Left renal pelvis (tissue), 4 donors: ENCODE data around the gene HOXA1. TPM values are rescaled to one million over a fixed set of nuclear protein-coding genes. Genes with fewer than 3 reads are reported as not detected.
"Not testable (repeated sequence)": the region's sequence is repeated elsewhere in the genome, so short reads cannot be mapped to it uniquely, and the experiment has no call there.

Source experiments
- DNase-seq, 4 donors: peaks; one replicate each; pipeline ENCODE4 v3.0.0-alpha.2; 2013; ENCODE audit warnings: low read depth in 4 of 4, low spot score in 3 of 4
- polyA plus RNA-seq, 4 donors: library from polyadenylated mRNA; unstranded; fragments of 120-200 nt; gene quantifications; one replicate each; pipeline ENCODE4 v1.2.1, GENCODE V29; 2013; ENCODE audit not compliant: insufficient read length in 4 of 4

Gene HOXA1
- polyA plus RNA-seq, 4 donors = 2.6 to 4.0 (median 3.0) TPM

DNA sequence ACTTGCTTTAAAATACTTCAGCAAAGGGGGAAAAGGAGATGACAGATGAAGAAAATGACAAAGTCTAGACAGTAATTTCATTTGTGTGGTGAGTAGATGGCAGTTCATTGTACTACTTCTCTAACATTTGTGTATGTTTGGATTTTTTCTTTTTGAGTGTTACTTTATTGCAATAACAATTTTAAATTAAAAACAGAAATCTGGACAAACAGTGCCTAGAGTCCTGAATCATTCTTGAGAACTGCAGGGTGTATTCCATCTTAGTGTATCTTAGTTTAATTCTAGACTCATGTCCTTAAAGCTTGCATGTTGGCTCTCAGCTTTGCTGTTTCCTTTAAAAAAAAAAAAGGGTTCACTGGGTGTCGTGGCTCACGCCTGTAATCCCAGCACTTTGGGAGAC is 31.1 kb downstream of the HOXA1 start:
- DNase-seq = no peak

DNA sequence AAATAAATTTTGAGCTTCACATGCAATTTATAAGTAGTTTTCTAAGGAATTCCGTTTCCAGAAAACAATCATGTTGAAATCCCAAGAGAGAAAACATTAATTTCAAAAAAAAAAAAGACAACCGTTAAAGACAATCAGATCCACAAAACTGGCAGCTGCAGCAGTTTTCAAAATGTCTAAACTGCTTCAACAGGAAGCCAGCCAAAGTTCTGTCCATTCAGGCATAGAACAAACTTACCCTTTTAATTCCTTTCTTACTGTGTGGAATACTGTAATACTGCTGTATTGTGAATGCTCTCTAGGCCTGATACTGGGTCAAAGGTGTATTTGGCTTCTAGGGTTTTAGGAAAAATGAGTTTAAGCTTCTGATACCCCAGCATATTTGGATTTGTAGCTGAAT is 31.6 kb downstream of the HOXA1 start:
- DNase-seq = no peak

DNA sequence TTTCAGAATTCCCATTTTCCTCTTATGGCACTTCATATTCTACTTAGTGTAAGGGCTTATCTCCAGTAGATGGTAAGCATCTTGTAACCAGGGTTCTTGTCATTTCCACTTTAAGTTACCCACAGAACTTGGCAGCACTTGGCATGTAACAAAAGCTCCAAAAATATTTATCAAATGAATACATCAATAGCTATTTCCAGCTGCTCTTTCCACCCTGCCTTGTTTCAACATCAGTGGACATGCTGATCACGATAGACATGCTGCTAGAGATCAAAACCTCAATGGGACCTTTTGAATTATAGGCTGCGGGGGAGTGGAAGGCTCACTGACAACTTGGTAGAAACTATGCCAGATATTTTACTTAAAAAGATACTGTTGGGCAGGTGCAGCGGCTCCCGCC is 32.9 kb downstream of the HOXA1 start:
- DNase-seq = no peak

DNA sequence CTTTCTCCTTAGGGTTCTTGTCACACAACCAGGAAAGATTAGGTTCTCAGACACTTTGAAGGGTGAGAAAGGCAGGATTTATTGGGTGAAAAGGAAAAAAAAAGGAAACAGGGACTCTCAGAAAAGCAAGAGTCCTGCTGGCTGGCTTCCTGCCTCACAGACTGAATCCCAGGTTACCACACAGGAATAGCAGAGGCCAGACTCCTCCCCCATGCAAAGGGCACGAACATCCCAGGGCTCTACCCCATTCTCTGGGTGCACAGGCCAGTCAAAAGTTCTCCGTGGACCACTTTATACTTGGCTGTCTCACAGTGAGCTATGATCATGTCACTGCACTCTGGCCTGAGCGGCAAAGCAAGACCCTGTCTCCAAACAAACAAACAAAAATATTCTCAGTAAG is 42.6 kb downstream of the HOXA1 start:
- DNase-seq = no peak

DNA sequence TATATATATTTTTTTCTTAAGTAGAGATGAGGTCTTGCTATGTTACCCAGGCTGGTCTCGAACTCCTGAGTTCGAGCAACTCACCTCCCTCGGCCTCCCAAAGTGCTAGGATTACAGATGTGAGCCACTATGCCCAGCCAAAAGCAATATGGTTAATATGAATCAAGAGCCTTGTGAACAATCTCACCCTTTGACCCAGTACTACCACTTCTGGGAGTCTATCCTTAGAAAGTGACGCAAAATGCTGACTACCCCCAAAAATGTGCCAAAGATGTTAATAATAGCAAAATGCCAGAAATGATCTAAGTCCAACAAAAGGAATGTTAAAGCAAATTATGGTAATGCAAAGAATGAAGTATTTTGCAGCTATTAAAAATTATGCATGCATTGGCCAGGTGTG is 44.3 kb downstream of the HOXA1 start:
- no peak for DNase-seq

DNA sequence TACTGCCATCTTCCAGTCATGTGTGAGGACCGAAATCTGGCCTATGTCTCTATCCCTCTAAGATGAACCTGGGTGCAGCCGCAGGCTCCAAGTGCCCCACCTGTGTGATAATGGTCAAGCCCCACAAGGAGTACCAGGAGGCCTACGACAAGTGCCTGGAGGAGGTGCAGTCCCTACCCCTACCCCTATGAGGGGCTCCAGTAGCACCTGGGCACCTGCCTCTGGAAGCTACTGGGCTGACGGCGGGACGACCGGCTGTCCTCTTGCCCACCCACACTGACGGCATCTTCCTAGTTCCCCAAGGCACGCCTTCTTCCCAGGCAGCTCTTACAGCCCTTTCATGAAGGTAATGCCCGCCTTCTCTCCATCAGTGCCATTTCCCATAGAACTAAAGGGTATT is 47.4 kb downstream of the HOXA1 start:
- DNase-seq = no peak

DNA sequence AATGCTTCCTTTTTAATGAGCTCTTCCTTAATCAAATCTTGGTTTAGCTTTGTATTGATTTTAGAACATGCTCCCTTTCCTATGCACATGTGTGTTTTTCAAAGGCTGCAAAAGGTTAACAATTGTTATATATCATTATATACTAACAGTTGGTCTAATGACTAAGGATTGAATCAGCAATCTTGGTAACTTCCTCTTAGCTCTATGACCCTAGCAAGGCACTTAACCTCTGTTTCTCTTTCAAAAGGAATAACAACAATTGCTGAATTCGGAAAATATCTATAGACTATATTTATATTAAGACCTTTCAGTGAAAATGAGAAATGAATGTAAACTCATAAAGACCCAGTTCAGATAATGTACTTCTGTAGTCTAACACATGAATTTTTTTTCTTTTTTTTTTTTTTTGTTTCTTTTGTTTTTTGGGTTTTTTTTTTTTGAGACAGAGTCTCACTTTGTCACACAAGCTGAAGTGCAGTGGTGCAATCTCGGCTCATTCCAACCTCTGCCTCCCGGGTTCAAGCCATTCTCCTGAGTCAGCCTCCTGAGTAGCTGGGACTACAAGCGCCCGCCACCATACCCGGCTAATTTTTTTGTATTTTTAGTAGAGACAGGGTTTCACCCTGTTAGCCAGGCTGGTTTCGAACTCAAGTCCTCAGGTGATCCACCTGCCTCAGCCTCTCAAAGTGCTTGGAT is 48.8 kb downstream of the HOXA1 start:
- no peak for DNase-seq

DNA sequence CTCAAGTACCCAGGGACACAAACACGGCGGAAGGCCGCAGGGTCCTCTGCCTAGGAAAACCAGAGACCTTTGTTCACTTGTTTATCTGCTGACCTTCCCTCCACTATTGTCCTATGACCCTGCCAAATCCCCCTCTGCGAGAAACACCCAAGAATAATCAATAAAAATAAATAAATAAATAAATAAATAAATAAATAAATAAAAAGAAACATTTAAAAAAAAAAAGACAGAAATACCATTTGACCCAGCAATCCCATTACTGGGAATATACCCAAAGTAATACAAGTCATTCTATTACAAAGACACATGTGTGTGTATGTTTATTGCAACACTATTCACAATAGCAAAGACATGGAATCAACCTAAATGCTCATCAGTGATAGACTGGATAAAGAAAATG is 49.8 kb downstream of the HOXA1 start:
- not testable (repeated sequence) for DNase-seq

DNA sequence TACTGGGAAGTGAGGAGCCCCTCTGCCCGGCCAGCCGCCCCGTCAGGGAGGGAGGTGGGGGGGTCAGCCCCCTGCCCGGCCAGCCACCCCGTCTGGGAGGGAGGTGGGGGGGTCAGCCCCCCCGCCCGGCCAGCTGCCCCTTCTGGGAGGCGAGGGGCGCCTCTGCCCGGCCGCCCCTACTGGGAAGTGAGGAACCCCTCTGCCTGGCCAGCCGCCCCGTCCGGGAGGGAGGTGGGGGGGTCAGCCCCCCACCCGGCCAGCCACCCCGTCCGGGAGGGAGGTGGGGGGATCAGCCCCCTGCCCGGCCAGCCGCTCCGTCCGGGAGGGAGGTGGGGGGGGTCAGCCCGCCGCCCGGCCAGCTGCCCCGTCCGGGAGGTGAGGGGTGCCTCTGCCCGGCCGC is 50.7 kb downstream of the HOXA1 start:
- not testable (repeated sequence) for DNase-seq

Other genes with a start within 250 kb of the HOXA1 start
- 10 to 100 TPM; 20.1 to 37.2 (median 25.6) TPM for gene SKAP2, start 231.4 kb downstream of the HOXA1 start, polyA plus RNA-seq
- 10 to 100 TPM; 10.1 to 15.1 (median 11.3) TPM for gene HOXA2, start 6.7 kb upstream of the HOXA1 start, polyA plus RNA-seq
- 10 to 100 TPM; 22.0 to 26.2 (median 23.3) TPM for gene HOXA4, start 34.8 kb upstream of the HOXA1 start, polyA plus RNA-seq
- gene HOXA5, start 47.7 kb upstream of the HOXA1 start, polyA plus RNA-seq = 10 to 100 TPM; 76.3 to 92.8 (median 81.6) TPM
- gene HOXA6, start 51.8 kb upstream of the HOXA1 start, polyA plus RNA-seq = 10 to 100 TPM; 25.1 to 48.3 (median 35.4) TPM
- 10 to 100 TPM; 38.6 to 53.0 (median 46.3) TPM for gene HOXA3, start 56.6 kb upstream of the HOXA1 start, polyA plus RNA-seq
- gene HOXA7, start 60.7 kb upstream of the HOXA1 start, polyA plus RNA-seq = 10 to 100 TPM; 11.4 to 31.9 (median 27.3) TPM
- gene HOXA9, start 69.5 kb upstream of the HOXA1 start, polyA plus RNA-seq = 100 to 1,000 TPM in 2 of 4 donors, 10 to 100 TPM in 2; 54.9 to 111 (median 103) TPM
- gene HOXA10, start 78.3 kb upstream of the HOXA1 start, polyA plus RNA-seq = 100 to 1,000 TPM; 103 to 161 (median 136) TPM
- 10 to 100 TPM; 32.3 to 44.2 (median 40.7) TPM for gene HOXA11, start 89.2 kb upstream of the HOXA1 start, polyA plus RNA-seq
- gene HOXA13, start 104.1 kb upstream of the HOXA1 start, polyA plus RNA-seq = under 1 TPM in 1 of 4 donors, not detected in 3; 0.03 TPM
- gene EVX1, start 146.8 kb upstream of the HOXA1 start, polyA plus RNA-seq = under 1 TPM in 2 of 4 donors, not detected in 2; 0.07 to 0.08 TPM